GM13977 (cell line): Measurements from ENCODE around the gene NCOA7.

Experiments
- DNase-seq: peaks from one replicate; pipeline ENCODE4 v3.0.0; 2012; ENCODE audit warnings: low spot score
- in situ Hi-C: fragments of 300-500 bp; cut with MboI; formaldehyde crosslinking; loops from one replicate; pipeline ENCODE4 v1.12.0; 2022; ENCODE audit warnings: low sequenced_read_pairs, low pct_unique_long_range_greater_than_20kb, mixed read lengths, inconsistent platforms; ENCODE audit not compliant: unreplicated experiment
- TF ChIP-seq, protein P1 (sequence below): IDR thresholded peaks from 2 replicates; pipeline ENCODE4 v1.5.1; 2012; ENCODE audit warnings: mild to moderate bottlenecking, control low read depth; ENCODE audit not compliant: insufficient read depth; ENCODE audit errors: extremely low read depth, missing control alignments

The NCOA7 gene

DNA sequence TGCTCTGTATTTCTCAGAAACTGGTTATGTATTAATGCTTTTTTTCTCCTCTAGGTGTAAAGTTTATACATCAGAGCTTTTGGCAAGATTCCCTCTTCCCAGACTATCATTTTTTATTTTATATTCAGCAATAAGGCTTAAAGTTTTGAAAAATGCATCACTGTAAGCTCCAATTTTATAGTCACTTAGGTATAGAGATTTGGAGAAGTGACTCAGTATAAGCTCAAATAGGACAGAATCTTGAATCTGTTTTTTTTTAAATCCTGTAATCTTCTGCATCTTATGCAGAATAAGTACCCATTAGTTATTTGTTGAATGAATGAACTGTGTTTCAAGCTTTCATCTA lies 1.0 kb downstream of the NCOA7 start:
- in situ Hi-C loops, result no loop called here
- TF ChIP-seq, protein P1, sequence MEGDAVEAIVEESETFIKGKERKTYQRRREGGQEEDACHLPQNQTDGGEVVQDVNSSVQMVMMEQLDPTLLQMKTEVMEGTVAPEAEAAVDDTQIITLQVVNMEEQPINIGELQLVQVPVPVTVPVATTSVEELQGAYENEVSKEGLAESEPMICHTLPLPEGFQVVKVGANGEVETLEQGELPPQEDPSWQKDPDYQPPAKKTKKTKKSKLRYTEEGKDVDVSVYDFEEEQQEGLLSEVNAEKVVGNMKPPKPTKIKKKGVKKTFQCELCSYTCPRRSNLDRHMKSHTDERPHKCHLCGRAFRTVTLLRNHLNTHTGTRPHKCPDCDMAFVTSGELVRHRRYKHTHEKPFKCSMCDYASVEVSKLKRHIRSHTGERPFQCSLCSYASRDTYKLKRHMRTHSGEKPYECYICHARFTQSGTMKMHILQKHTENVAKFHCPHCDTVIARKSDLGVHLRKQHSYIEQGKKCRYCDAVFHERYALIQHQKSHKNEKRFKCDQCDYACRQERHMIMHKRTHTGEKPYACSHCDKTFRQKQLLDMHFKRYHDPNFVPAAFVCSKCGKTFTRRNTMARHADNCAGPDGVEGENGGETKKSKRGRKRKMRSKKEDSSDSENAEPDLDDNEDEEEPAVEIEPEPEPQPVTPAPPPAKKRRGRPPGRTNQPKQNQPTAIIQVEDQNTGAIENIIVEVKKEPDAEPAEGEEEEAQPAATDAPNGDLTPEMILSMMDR, result no peak
- DNase-seq, result no peak

DNA sequence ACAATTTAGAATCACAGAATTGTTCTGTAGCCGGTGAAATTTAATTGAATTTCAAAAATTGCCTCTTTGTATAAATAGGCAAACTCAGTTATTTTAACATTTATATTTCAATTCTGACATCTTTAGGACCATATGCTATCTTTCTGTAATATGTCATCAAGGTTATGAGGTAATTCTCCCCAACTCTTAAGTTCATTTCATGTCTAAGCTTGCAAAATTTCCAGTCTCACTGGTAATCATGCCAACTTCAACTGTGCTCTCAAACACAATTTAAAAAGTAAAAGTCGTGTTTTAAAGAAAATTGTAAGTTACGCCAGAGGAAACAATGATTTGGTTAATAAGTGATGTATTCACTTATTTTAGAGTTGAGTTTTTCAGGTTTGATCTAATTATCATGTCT lies 1.4 kb downstream of the NCOA7 start:
- no peak for DNase-seq
- TF ChIP-seq, protein P1, result no peak
- in situ Hi-C loops, result no loop called here

DNA sequence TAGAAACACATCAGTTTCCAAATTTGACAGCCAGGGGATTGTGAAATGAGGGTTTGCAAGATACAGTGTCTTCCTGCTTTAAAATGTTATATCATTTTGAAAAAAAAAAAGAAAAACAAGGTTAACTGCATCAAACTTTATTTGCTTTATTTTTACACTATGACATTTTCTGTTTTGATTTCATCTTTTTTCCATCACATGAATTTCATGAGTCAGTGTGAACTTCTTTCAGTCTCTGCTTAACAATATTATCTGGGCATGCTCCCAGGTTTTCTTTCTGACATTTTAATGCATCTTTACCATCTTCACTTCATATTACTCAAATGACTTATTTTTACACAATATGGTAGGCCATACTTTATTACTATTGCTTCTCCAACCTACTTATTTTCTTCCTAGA lies 1.9 kb downstream of the NCOA7 start:
- in situ Hi-C loops, result no loop called here
- no peak for DNase-seq
- TF ChIP-seq, protein P1, result no peak

DNA sequence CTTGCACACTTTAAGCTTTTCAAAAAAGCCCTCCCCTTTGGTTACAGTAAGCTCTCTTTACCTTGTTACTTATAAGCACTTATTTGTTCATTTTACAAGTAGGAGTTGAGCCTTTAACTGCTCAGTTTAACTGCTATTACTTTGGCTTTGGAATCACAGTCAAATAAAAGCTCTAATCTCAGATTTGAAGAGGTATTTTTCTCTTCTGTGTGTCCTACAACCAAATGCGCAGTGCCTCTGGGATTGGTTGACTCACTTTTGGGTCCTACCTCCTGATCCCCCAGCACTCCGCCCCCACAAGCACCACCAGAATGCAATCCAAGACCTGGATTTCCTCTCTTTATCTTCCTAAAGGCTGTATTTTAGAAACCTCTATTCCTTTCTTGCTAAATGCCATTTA lies 2.5 kb downstream of the NCOA7 start:
- in situ Hi-C loops, result no loop called here
- TF ChIP-seq, protein P1, result no peak
- DNase-seq, result no peak

DNA sequence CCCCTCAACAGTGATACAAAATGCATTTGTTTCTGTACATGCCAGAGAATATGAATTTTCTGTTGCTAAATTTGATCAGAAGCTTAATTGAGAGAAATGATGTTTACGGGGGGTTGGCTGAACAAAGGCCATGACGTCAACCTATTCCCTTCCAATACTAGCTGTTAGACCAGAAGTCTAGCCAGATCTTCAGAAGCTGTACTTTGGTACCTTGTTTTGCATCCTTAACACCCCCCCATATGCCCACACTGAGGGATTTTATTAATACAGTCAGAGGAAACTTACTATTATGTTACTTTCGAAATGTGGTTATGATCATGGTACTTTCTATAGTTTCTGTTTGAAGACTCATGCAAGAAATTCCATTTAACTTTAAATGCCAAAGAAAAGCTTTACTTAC lies 3.1 kb downstream of the NCOA7 start:
- TF ChIP-seq, protein P1, result no peak
- in situ Hi-C loops, result no loop called here
- DNase-seq, result no peak

DNA sequence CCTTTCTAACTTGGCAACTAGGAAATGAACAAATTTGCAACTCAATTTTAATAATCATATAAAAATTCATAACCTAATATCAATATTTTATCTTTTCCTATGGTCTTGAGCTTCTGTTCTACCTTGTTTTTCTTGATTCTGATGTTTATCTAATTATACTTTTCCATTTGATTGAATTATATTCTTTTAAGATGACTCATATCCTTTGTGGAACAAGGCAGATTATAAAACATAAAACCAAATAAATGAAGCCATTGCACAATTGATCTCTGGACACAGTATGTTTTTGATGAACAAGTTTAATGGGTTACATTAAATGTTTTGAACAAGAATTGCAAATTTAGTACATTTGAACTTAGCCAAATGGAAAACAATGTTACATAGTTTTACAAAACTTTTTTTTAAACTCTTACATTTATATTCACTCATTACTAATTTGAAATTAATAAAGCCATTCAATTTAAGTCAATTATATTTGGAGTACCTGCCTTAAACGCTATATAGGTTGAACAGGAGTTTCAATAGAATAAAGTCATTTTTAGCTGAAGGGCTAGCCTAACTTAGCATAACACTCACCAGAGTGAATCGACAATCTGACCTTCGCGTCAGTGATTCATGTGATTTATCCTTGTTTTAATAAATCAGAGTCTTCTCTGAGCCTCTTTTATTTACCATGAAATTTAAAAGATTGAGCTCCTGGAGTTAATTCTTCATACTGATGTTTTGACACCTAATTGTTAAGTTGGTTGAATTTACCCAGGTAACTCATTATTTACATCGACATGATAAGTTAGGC lies 3.8 kb downstream of the NCOA7 start:
- in situ Hi-C loops, result no loop called here
- no peak for DNase-seq
- TF ChIP-seq, protein P1, result no peak
